ENCODE measurements around the gene STX2. TPM values are rescaled to one million over a fixed set of nuclear protein-coding genes. Genes with fewer than 3 reads are reported as not detected.

Gene STX2
- total RNA-seq, 1 donor from 2014 or later = 14.0 TPM

DNA sequence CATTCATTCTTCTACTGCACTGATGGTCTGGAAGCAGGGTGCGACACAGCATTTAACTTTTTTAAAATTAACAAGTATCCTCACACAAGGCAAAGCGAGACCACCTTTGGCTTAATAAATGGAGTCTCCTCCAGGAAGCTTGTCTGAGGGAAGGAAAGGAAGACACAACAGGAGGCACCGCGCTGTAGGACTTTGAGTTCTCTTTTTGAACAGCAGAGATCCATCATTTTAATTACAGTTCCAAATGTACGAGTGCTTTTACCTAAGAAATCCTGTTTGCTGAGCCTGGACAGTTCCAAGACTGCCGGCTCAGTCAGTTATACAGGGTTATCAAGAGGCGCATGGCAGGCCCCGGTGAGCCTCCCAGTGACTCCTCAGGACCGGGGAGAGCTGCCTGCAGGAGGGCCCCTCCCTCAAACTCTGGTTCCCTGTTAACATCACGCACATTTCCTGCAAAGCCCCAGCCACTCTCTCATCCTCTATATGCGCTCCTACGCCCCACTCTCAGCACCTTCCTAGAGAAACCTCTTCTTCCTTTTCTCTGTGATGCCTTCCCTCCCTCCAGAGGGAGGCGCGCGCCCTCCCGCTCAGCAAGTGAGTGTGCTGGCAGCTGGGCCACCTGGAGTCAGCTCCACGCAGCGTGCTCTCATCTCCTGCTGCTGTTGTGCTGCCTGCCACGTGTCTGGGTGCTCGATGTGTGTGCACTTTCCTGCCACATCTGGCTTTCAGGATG, 46.1 kb downstream of the STX2 start:
- H3K36me3 Mint-ChIP-seq = peaks cover 13% of the 10 kb centered on the region
- no peak for DNase-seq (ENCODE audit: low spot score in 2 of 2, unreplicated experiment in 2 of 2)
- peaks cover 5% of the 10 kb centered on the region for H3K27me3 Mint-ChIP-seq (ENCODE audit: low read depth)
- H3K27ac Mint-ChIP-seq = no peak overlapping the region
- no peaks in the 10 kb centered on the region for H3K9me3 Mint-ChIP-seq
- peaks cover 5% of the 10 kb centered on the region for H3K4me1 Mint-ChIP-seq
- TF ChIP-seq, protein P1, sequence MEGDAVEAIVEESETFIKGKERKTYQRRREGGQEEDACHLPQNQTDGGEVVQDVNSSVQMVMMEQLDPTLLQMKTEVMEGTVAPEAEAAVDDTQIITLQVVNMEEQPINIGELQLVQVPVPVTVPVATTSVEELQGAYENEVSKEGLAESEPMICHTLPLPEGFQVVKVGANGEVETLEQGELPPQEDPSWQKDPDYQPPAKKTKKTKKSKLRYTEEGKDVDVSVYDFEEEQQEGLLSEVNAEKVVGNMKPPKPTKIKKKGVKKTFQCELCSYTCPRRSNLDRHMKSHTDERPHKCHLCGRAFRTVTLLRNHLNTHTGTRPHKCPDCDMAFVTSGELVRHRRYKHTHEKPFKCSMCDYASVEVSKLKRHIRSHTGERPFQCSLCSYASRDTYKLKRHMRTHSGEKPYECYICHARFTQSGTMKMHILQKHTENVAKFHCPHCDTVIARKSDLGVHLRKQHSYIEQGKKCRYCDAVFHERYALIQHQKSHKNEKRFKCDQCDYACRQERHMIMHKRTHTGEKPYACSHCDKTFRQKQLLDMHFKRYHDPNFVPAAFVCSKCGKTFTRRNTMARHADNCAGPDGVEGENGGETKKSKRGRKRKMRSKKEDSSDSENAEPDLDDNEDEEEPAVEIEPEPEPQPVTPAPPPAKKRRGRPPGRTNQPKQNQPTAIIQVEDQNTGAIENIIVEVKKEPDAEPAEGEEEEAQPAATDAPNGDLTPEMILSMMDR (IDR thresholded peaks at IDR 0.05; ENCODE audit: unreplicated experiment) = no peak
- no peak overlapping the region for H3K4me3 Mint-ChIP-seq

DNA sequence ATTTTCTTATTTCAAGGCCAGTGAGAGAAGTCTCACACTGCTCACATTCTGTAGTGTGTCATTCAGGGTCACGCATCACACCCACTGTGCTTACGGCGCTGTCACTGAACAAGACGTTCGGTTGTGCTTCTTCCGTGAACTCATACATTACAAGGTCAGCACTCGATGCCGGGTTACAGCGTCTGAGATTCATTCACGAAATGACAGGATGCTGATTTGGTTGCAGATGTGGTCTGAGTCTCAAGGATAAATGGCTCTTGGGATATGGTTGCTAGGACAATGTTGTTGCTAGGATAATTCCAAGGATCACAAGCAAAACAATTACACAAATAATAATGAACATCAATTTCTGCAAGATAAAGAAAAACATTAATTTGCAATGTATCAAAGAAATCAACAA, 47.4 kb downstream of the STX2 start:
- Mint-ChIP-seq H3K9me3 (no peaks in the 10 kb centered on the region), H3K27ac (no peak overlapping the region), H3K36me3 (peaks cover 10% of the 10 kb centered on the region), H3K4me1 (peaks cover 10% of the 10 kb centered on the region), H3K27me3 (ENCODE audit: low read depth) (peaks cover 11% of the 10 kb centered on the region), H3K4me3 (no peak overlapping the region)
- TF ChIP-seq, protein P1 (IDR thresholded peaks at IDR 0.05; ENCODE audit: unreplicated experiment) = no peak
- DNase-seq (ENCODE audit: low spot score in 2 of 2, unreplicated experiment in 2 of 2) = no peak

DNA sequence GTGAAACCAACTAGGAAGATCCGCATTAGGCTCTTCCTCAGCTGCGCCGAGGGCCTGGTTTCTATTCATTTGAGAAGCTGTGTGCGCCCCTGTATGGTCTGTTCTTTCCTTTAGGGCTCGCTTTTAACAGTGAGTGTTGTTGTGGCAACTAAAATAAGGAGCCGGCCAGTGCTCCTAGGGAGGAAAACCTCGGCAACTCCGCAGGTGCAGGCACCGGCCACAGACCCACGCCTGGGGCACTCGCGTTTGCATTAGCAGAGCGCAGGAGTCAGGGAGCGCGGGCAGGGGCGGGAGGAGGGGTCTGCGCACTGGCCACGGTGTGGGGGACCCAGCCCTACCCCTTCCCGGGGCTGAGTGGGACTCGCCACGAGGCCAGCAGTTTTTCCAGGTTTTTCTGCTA, 50.5 kb downstream of the STX2 start:
- peaks cover 18% of the 10 kb centered on the region for H3K36me3 Mint-ChIP-seq
- TF ChIP-seq, protein P1 (IDR thresholded peaks at IDR 0.05; ENCODE audit: unreplicated experiment) = no peak
- peaks cover 14% of the 10 kb centered on the region for H3K9me3 Mint-ChIP-seq
- peaks cover 11% of the 10 kb centered on the region for H3K27me3 Mint-ChIP-seq (ENCODE audit: low read depth)
- peaks cover 10% of the 10 kb centered on the region for H3K4me1 Mint-ChIP-seq
- no peak overlapping the region for H3K27ac Mint-ChIP-seq
- H3K4me3 Mint-ChIP-seq = no peak overlapping the region
- DNase-seq (ENCODE audit: low spot score in 2 of 2, unreplicated experiment in 2 of 2) = no peak

DNA sequence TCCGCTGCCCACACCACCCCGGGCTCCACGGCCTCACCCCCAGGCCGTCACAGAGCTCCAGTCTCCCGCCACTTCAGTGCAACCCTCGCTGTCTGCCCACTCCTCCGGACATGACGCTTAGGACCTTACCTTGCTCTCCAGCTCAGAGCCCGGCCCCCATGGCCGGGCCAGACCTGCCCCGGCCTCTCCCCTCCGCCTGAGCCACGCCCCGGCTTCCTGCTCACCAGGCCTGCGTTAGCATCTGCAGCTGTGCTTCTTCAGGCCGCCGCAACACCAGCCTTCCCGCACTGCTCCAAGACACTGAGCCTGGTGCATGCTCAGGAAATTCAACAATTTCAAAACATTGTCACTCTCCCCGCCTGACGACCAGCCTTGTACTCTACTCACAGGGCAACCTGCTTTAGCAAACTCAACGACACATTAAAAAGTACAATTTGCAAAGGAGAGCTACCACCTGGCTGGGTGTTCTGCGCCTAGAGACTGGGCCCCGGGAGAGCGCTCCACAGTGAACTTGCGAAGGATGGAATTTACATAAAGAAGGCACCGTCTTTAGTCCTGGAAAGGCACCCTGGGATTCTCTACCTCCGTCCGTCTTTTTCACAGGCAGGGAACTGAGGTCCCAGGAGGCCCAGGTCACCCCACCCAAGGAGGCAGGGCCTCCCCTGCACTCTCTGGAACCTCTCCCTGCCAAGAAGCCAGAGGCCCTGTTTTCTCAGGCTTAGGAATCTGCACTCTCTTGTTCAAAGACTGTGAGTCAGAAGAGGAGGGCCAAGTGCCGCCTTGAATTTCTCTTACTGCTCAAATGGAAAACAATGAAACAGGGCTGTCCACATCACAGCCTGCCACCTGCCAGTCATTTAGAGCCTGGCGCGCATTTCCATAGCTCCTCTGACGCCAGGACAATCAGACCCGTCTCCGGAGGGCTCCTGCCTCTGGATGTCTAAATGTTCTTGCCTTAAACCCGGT, 51.3 kb downstream of the STX2 start:
- Mint-ChIP-seq H3K9me3 (peaks cover 14% of the 10 kb centered on the region), H3K4me1 (peaks cover 10% of the 10 kb centered on the region), H3K36me3 (peaks cover 17% of the 10 kb centered on the region), H3K27ac (no peak overlapping the region), H3K4me3 (no peak overlapping the region), H3K27me3 (ENCODE audit: low read depth) (peaks cover 11% of the 10 kb centered on the region)
- TF ChIP-seq, protein P1 (IDR thresholded peaks at IDR 0.05; ENCODE audit: unreplicated experiment) = no peak
- DNase-seq (ENCODE audit: low spot score in 2 of 2, unreplicated experiment in 2 of 2) = no peak

DNA sequence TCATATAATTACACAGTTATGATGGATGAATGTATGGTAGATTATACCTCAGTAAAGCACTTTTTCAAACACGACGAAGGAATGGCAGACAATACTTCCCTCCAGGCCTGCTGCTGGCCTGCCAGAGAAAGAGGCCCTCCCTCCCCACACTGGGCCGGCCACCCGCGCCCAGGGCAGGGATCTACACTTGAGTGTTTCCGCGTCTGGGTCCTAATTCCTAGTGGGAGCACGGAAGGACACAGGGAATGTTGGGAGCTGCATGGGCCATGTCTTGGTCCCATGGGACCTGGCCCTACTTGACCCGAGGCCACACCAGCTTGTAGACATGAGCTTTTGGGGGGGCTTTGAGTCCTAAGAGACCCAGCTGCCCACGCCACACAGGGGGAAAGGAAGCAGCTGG, 52.0 kb downstream of the STX2 start:
- TF ChIP-seq, protein P1 (IDR thresholded peaks at IDR 0.05; ENCODE audit: unreplicated experiment) = no peak
- H3K36me3 Mint-ChIP-seq = peaks cover 16% of the 10 kb centered on the region
- peaks cover 14% of the 10 kb centered on the region for H3K9me3 Mint-ChIP-seq
- DNase-seq (ENCODE audit: low spot score in 2 of 2, unreplicated experiment in 2 of 2) = no peak
- no peak overlapping the region for H3K4me3 Mint-ChIP-seq
- peaks cover 11% of the 10 kb centered on the region for H3K27me3 Mint-ChIP-seq (ENCODE audit: low read depth)
- no peak overlapping the region for H3K27ac Mint-ChIP-seq
- H3K4me1 Mint-ChIP-seq = peaks cover 10% of the 10 kb centered on the region
